Activated B cell treated with CpG ODN at 0.5 μM for 24 hours (primary cell): Measurements from ENCODE around the gene PRR7. TPM values are rescaled to one million over a fixed set of nuclear protein-coding genes. Genes with fewer than 3 reads are reported as not detected.

ENCODE experiments used
- ATAC-seq: fragments of 200-7000 bp; cut with Tn5 transposase; one replicate; pipeline ENCODE4 v1.10.0; 2021; ENCODE audit warnings: low read depth, mild to moderate bottlenecking, moderate library complexity
- CTCF ChIA-PET: fragments of 350-600 bp; sonication (Branson Sonifier 250); formaldehyde crosslinking; loops from one replicate; lab custom pipeline; 2021; ENCODE audit warnings: antibody characterized with exemption; lab: Charles Lee
- POLR2A ChIA-PET: fragments of 350-600 bp; sonication (Branson Sonifier 250); formaldehyde crosslinking; loops from one replicate; lab custom pipeline; 2021; ENCODE audit warnings: antibody characterized with exemption; lab: Charles Lee
- DNase-seq: peaks from one replicate; pipeline ENCODE4 v3.0.0; 2022
- H3K27ac Mint-ChIP-seq: one replicate; pipeline ENCODE4 v1.8.0; 2020; ENCODE audit warnings: mixed read lengths
- H3K27me3 Mint-ChIP-seq: one replicate; pipeline ENCODE4 v1.8.0; 2021; ENCODE audit warnings: mixed read lengths
- H3K36me3 Mint-ChIP-seq: one replicate; pipeline ENCODE4 v1.8.0; 2021; ENCODE audit warnings: low read depth, mixed read lengths
- H3K4me1 Mint-ChIP-seq: one replicate; pipeline ENCODE4 v1.8.0; 2021; ENCODE audit warnings: mixed read lengths
- H3K4me3 Mint-ChIP-seq: one replicate; pipeline ENCODE4 v1.8.0; 2020; ENCODE audit warnings: mild to moderate bottlenecking, mixed read lengths
- H3K9me3 Mint-ChIP-seq: one replicate; pipeline ENCODE4 v1.8.0; 2020; ENCODE audit warnings: mixed read lengths
- intact Hi-C: fragments of 100-400 bp; cut with micrococcal nuclease; formaldehyde crosslinking; loops from one replicate; pipeline ENCODE4 v1.15.1; 2024
- total RNA-seq: library from RNA; stranded (reverse); gene quantifications from 2 replicates; pipeline ENCODE4 v1.2.3, GENCODE V29; 2022
- TF ChIP-seq, protein P1 (sequence below): fragments of 200-600 bp; IDR thresholded peaks from one replicate; pipeline ENCODE4 v1.8.0; 2022; ENCODE audit warnings: antibody characterized with exemption, mild to moderate bottlenecking

Gene PRR7
- total RNA-seq, 1 donor from 2014 or later: 3.2 TPM

DNA sequence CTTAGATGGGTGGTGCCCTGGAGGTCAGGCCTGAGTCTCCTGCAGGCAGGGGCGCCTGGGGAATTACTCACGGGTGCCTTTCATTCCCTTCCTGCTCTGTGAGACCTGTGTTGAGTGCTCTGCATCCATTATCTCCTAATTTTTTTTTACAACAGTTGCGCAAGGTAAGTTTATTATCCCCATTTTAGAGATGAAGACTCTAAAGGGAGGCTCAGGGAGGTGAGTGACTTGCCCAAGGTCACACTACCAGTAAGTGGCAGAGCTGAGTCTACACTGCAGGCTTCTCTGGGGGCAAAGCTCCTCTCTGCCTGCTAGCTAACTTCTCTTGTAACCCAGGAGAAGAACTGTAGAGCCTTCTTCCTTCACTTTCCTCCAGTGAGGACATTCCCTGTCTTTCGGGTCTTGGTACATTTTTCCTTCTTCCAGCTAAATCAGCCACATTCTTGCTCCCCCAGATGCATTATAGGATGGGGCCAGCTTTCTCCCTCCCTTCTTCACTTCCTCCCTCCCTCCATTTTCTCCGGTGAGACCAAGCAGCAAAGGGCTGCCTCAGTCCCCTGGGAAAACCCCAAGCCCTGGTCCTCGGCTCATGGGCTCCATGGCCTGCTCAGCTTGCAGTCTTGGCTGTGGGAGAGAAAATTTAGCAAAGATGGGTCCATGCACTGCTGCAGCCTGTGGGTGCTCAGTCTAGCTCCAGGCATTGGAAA is 1.8 kb downstream of the PRR7 start:
- H3K36me3 Mint-ChIP-seq: no peaks in the 10 kb centered on the region

DNA sequence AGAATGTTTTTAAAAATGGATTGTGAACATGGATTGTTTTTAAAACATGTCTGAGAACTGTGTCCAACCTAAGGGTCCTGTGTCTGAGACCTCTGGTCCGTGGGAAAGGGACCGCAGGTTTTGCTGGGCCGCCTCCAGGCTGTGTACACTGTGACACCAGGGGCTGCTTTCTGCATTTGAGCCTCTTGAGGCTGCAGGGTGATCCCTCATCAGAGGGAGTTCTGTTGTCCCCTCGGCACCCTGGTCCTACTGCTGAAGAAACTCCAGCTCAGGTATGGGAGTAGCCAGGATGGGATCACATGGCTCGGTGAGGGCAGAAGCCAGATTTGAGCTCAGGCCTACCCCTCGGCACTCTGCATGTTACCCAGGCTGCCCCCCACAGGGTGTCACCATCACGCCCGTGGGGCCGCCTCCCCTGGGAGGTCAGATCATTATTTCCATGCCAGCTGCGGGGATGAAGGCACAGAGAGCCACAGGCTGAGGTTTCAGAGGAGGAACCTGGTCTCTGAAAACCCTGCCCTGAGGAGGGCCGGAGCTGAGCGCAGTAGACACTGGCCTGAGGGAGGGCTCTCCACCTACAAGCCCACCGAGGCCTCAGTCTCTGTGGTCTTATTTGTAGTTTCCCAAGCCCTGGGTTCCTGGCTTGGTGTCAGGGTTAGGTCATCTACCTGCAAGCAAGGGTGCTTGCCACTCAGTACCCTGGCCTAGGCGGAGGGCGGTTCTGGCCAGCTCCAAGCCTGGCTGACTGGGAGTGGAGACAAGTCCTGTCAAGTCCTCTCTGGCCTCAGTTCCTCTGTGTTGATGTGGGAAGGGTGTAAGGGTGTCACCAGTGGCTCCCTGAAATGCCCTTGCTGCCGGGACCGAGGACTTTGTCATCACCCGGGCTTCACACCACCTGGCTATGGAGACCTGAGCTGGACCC is 2.8 kb downstream of the PRR7 start:
- no peak for ATAC-seq
- Mint-ChIP-seq H3K9me3 (no peaks in the 10 kb centered on the region), H3K36me3 (no peaks in the 10 kb centered on the region), H3K27ac (no peak overlapping the region), H3K27me3 (no peaks in the 10 kb centered on the region), H3K4me1 (peaks cover 57% of the 10 kb centered on the region), H3K4me3 (no peak overlapping the region)
- TF ChIP-seq, protein P1, sequence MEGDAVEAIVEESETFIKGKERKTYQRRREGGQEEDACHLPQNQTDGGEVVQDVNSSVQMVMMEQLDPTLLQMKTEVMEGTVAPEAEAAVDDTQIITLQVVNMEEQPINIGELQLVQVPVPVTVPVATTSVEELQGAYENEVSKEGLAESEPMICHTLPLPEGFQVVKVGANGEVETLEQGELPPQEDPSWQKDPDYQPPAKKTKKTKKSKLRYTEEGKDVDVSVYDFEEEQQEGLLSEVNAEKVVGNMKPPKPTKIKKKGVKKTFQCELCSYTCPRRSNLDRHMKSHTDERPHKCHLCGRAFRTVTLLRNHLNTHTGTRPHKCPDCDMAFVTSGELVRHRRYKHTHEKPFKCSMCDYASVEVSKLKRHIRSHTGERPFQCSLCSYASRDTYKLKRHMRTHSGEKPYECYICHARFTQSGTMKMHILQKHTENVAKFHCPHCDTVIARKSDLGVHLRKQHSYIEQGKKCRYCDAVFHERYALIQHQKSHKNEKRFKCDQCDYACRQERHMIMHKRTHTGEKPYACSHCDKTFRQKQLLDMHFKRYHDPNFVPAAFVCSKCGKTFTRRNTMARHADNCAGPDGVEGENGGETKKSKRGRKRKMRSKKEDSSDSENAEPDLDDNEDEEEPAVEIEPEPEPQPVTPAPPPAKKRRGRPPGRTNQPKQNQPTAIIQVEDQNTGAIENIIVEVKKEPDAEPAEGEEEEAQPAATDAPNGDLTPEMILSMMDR: no peak
- no peak for DNase-seq
- ChIA-PET CTCF (interaction anchor here (0.9 to 13.5 kb wide), 4 partner anchors 18 to 59 kb away, joined by 3 to 293 read pairs (median 6); partner anchors contain the start of gene PFN3), POLR2A (interaction anchor here (1.1 to 11.5 kb wide), 5 partner anchors 11 to 77 kb away, joined by 3 to 296 read pairs (median 4); partner anchors contain the start of genes DOK3 and GRK6)
- intact Hi-C loops: no loop called here

More for the DNA sequence above, 1.8 kb downstream of the PRR7 start:
- Mint-ChIP-seq H3K27me3 (no peaks in the 10 kb centered on the region), H3K27ac (peak overlapping the region; percentile 27), H3K4me3 (peak overlapping the region; percentile 52), H3K9me3 (no peaks in the 10 kb centered on the region), H3K4me1 (peaks cover 52% of the 10 kb centered on the region)
- POLR2A ChIA-PET: interaction anchor here (0.6 to 11.5 kb wide), 8 partner anchors 10 to 76 kb away, joined by 3 to 296 read pairs (median 4); partner anchors contain the start of genes DOK3 and GRK6
- CTCF ChIA-PET: interaction anchor here (0.9 to 13.5 kb wide), 3 partner anchors 17 to 45 kb away, joined by 3 to 293 read pairs (median 4); partner anchors contain the start of gene PFN3
- TF ChIP-seq, protein P1: no peak
- intact Hi-C loops: no loop called here
- ATAC-seq: no peak
- DNase-seq: no peak

DNA sequence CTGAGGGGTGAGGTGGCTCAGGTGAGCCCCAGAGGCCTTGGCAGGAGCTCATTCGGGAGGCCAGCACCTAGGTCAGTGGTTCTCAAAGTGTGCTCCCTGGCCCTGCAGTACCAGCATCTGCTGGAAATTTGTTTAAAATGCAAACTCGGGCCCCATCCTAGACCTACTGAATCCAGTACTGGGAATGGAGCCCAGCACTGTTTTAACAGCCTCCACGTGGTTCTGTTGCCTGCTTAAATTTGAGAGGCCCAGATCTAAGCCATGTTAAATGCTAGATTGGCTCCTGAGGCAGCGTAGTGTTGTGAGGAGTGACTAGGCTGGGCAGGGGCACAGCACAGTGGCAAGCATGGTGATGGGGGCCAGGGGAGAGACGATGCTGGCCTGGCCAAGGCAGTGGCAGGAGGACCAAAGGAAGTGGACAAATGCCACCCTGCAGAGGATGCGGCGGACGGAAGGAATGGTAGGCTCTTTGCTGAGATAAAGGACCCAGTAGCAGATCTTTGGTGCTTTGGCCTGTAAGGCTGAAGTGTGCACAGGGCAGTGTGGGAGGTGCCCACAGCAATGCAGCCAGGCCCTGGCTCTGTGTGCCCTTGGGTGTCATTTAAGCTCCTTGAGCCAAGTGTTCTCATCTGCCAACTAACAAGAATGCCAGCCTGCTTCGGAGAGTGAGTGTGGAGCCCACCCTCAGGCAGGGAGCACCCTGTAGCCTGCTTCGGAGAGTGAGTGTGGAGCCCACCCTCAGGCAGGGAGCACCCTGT is 4.2 kb downstream of the PRR7 start:
- intact Hi-C loops: no loop called here
- H3K4me1 Mint-ChIP-seq: peaks cover 43% of the 10 kb centered on the region
- DNase-seq (no peak), ATAC-seq (no peak)
- H3K9me3 Mint-ChIP-seq: no peaks in the 10 kb centered on the region
- POLR2A ChIA-PET: interaction anchor here (0.7 to 11.5 kb wide), 3 partner anchors 22 to 46 kb away, joined by 3 to 296 read pairs (median 101); partner anchors contain the start of gene GRK6
- H3K27me3 Mint-ChIP-seq: no peaks in the 10 kb centered on the region
- CTCF ChIA-PET: interaction anchor here (2.3 to 13.5 kb wide), 2 partner anchors 47 to 60 kb away, joined by 7 to 293 read pairs; partner anchors contain the start of gene PFN3
- H3K36me3 Mint-ChIP-seq: no peaks in the 10 kb centered on the region
- no peak overlapping the region for H3K4me3 Mint-ChIP-seq
- TF ChIP-seq, protein P1: no peak
- no peak overlapping the region for H3K27ac Mint-ChIP-seq

DNA sequence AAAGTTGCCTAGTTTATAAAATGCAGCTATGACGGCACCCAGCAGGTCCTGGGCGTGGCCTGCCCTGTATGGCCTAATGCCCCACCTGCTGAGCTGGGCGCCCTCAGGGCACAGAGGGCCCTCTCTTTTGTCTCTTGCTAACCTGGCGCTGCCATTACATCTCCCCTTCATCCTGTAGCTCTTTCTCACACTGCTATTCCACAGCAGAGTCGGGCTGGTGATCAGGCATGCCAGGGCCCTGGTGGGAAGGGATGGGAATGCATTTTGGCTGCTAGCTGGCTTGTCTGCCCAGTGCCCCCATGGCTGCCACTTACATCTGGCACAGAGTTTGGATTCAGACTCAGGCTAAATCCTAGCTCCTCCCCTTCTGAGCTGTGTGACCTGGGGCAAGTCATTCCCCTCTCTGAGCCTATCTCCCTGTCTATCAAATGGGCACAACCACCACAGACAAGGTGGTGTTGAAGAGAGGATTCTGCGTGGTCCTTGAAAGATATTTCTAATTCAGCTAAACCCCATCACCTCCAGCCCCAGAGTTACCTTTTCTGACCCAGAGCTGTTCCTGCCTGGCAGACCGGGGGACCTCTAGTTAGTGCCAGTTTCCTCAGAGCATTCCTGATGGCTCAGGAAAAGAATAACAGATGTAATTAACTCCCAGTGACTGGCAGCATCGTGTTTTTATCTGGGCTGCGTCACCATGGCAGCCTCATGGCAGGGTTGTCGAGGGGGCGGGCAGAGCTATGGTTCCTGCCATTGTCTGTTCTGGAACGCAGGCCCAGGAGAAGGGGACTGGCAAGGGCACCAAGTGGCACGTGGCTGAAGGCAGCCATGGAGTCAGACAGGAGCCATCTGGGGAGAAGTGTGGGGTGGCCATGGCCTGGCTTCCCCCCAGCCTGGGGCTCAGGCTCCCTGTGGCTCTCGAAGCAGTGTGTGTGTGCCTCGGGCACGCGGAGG is 6.3 kb downstream of the PRR7 start:
- Mint-ChIP-seq H3K4me1 (peaks cover 41% of the 10 kb centered on the region), H3K4me3 (peak overlapping the region; percentile 85), H3K9me3 (no peaks in the 10 kb centered on the region), H3K27me3 (no peaks in the 10 kb centered on the region), H3K27ac (no peak overlapping the region), H3K36me3 (no peaks in the 10 kb centered on the region)
- DNase-seq: no peak
- ChIA-PET CTCF (interaction anchor here (1.2 to 13.5 kb wide), 6 partner anchors 19 to 143 kb away, joined by 3 to 293 read pairs (median 4); partner anchors contain the start of genes GRK6 and PFN3), POLR2A (interaction anchor here (0.6 to 6.0 kb wide), 7 partner anchors 9 to 468 kb away, joined by 3 to 101 read pairs (median 20); partner anchors contain the start of genes DOK3, GRK6 and LMAN2)
- TF ChIP-seq, protein P1: no peak
- intact Hi-C loops: no loop called here
- ATAC-seq: no peak
